Fibroblast of lung (primary cell): ENCODE measurements around the gene ISG20. TPM values are rescaled to one million over a fixed set of nuclear protein-coding genes. Genes with fewer than 3 reads are reported as not detected.

ENCODE experiments used
- DNase-seq, 2 donors: peaks; one replicate each; pipeline versions ENCODE4 v3.0.0 to v3.0.0-alpha.2; 2010; ENCODE audit warnings: low read depth in 2 of 2
- H2AFZ ChIP-seq: 2 replicates; pipeline ENCODE4 v1.5.1; 2012; ENCODE audit warnings: low read length, control low read depth, inconsistent platforms
- H3K27ac ChIP-seq: 2 replicates; pipeline ENCODE4 v1.5.1; 2011; ENCODE audit warnings: low read length, control low read depth; ENCODE audit not compliant: insufficient read depth
- H3K27me3 ChIP-seq: 2 replicates; pipeline ENCODE4 v1.5.1; 2011; ENCODE audit warnings: mild to moderate bottlenecking, low read length; ENCODE audit not compliant: control insufficient read depth, insufficient read depth
- H3K36me3 ChIP-seq: 2 replicates; pipeline ENCODE4 v1.5.1; 2011; ENCODE audit warnings: low read length; ENCODE audit not compliant: control insufficient read depth, insufficient read depth
- H3K4me1 ChIP-seq: 2 replicates; pipeline ENCODE4 v1.5.1; 2011; ENCODE audit warnings: low read length; ENCODE audit not compliant: control insufficient read depth, insufficient read depth; ENCODE audit errors: extremely low read depth
- H3K4me2 ChIP-seq: 2 replicates; pipeline ENCODE4 v1.5.1; 2011; ENCODE audit warnings: low read length, control low read depth; ENCODE audit not compliant: insufficient read depth; ENCODE audit errors: extremely low read depth
- H3K4me3 ChIP-seq, 4 experiments: fragments of 200-600 bp in 1 of 4; sonication (generic) in 1 of 4; replicated peaks in 1 of 4; 2 replicates each; pipeline ENCODE4 v1.5.1; 2011 to 2016; ENCODE audit warnings: low read length in 4 of 4, low read depth in 3 of 4, mild to moderate bottlenecking in 3 of 4, control low read depth in 2 of 4, inconsistent platforms in 1 of 4, mixed read lengths in 1 of 4; ENCODE audit not compliant: insufficient read depth in 1 of 4; ENCODE audit errors: control extremely low read depth in 1 of 4
- H3K79me2 ChIP-seq: 2 replicates; pipeline ENCODE4 v1.5.1; 2012; ENCODE audit warnings: mild to moderate bottlenecking, low read length, inconsistent platforms; ENCODE audit not compliant: control insufficient read depth, insufficient read depth
- H3K9ac ChIP-seq: 2 replicates; pipeline ENCODE4 v1.5.1; 2011; ENCODE audit warnings: mild to moderate bottlenecking, low read length, control low read depth; ENCODE audit not compliant: insufficient read depth
- H3K9me3 ChIP-seq: 2 replicates; pipeline ENCODE4 v1.5.1; 2012; ENCODE audit warnings: low read depth, low read length; ENCODE audit not compliant: control insufficient read depth, insufficient read depth
- H4K20me1 ChIP-seq: 2 replicates; pipeline ENCODE4 v1.5.1; 2011; ENCODE audit warnings: low read length; ENCODE audit not compliant: control insufficient read depth, insufficient read depth; ENCODE audit errors: extremely low read depth
- EZH2 ChIP-seq: IDR thresholded peaks from 2 replicates; pipeline ENCODE4 v1.5.1; 2012; ENCODE audit warnings: low read length, control low read depth, mild to moderate bottlenecking; ENCODE audit errors: missing control alignments
- polyA plus RNA-seq, 2 donors: library from polyadenylated mRNA; depleted of rRNA in 1 of 2; stranded (reverse) in 1 of 2; unstranded in 1 of 2; fragments of >200 nt; gene quantifications; 2 replicates each; pipeline ENCODE4 v1.2.1, GENCODE V29; 2011 to 2012; ENCODE audit warnings: missing spikeins in 1 of 2
- total RNA-seq: library from RNA; depleted of rRNA; stranded (reverse); fragments of >200 nt; gene quantifications from 2 replicates; pipeline ENCODE4 v1.2.1, GENCODE V29; 2014
- TF ChIP-seq, protein P1 (sequence below), 2 donors: IDR thresholded peaks in 1 of 2; conservative IDR thresholded peaks in 1 of 2; 1 replicate in 1 of 2; 2 replicates in 1 of 2; pipeline ENCODE4 v1.5.1; 2011 to 2012; ENCODE audit warnings: low read length in 2 of 2, control low read depth in 1 of 2, inconsistent platforms in 1 of 2, low read depth in 1 of 2, mild to moderate bottlenecking in 1 of 2

The ISG20 gene
- total and polyA plus RNA-seq, 2 donors (not counting 1 experiment from before 2014, with no cell fraction given), result 2.2 to 3.0 TPM

GRCh38 chr15:88696254-88696653 lies 57.4 kb downstream of the ISG20 start:
- H3K4me2 ChIP-seq, result no peak overlapping the region
- H3K9ac ChIP-seq, result no peak overlapping the region
- H3K27ac ChIP-seq, result no peak overlapping the region
- no peak for TF ChIP-seq EZH2
- TF ChIP-seq, protein P1, sequence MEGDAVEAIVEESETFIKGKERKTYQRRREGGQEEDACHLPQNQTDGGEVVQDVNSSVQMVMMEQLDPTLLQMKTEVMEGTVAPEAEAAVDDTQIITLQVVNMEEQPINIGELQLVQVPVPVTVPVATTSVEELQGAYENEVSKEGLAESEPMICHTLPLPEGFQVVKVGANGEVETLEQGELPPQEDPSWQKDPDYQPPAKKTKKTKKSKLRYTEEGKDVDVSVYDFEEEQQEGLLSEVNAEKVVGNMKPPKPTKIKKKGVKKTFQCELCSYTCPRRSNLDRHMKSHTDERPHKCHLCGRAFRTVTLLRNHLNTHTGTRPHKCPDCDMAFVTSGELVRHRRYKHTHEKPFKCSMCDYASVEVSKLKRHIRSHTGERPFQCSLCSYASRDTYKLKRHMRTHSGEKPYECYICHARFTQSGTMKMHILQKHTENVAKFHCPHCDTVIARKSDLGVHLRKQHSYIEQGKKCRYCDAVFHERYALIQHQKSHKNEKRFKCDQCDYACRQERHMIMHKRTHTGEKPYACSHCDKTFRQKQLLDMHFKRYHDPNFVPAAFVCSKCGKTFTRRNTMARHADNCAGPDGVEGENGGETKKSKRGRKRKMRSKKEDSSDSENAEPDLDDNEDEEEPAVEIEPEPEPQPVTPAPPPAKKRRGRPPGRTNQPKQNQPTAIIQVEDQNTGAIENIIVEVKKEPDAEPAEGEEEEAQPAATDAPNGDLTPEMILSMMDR (conservative IDR thresholded peaks at IDR 0.05 in 1 of 2, IDR thresholded peaks at IDR 0.05 in 1 of 2; ENCODE audit: low read depth in 1 of 2, low read length in 2 of 2), result no peak
- H3K9me3 ChIP-seq, result no peaks in the 10 kb centered on the region
- H3K4me1 ChIP-seq, result no peaks in the 10 kb centered on the region
- peaks cover 12% of the 10 kb centered on the region for H3K27me3 ChIP-seq
- no peak overlapping the region for H3K4me3 ChIP-seq
- no peaks in the 10 kb centered on the region for H4K20me1 ChIP-seq
- no peak overlapping the region for H2AFZ ChIP-seq
- no peaks in the 10 kb centered on the region for H3K79me2 ChIP-seq
- no peaks in the 10 kb centered on the region for H3K36me3 ChIP-seq
- DNase-seq, result no peak

- Histone ChIP-seq H3K9ac (no peak overlapping the region), H3K36me3 (no peaks in the 10 kb centered on the region), H3K4me1 (no peaks in the 10 kb centered on the region), H2AFZ (no peak overlapping the region), H3K4me3 (no peak overlapping the region), H3K4me2 (no peak overlapping the region), H3K79me2 (no peaks in the 10 kb centered on the region), H3K9me3 (no peaks in the 10 kb centered on the region), H3K27me3 (peaks cover 12% of the 10 kb centered on the region), H3K27ac (no peak overlapping the region), H4K20me1 (no peaks in the 10 kb centered on the region)
- DNase-seq, result no peak
- TF ChIP-seq EZH2, result no peak
- TF ChIP-seq, protein P1 (conservative IDR thresholded peaks at IDR 0.05 in 1 of 2, IDR thresholded peaks at IDR 0.05 in 1 of 2; ENCODE audit: low read depth in 1 of 2, low read length in 2 of 2), result no peak
These were observed 58.5 kb downstream of the ISG20 start for GRCh38 chr15:88697276-88697675.

- H3K79me2 ChIP-seq, result no peaks in the 10 kb centered on the region
- no peak overlapping the region for H3K27ac ChIP-seq
- no peak overlapping the region for H3K4me3 ChIP-seq
- TF ChIP-seq, protein P1 (conservative IDR thresholded peaks at IDR 0.05 in 1 of 2, IDR thresholded peaks at IDR 0.05 in 1 of 2; ENCODE audit: low read depth in 1 of 2, low read length in 2 of 2), result no peak
- H3K9ac ChIP-seq, result no peak overlapping the region
- H3K27me3 ChIP-seq, result peaks cover 12% of the 10 kb centered on the region
- H3K4me1 ChIP-seq, result peaks cover 2% of the 10 kb centered on the region
- no peaks in the 10 kb centered on the region for H3K9me3 ChIP-seq
- H3K36me3 ChIP-seq, result no peaks in the 10 kb centered on the region
- no peaks in the 10 kb centered on the region for H4K20me1 ChIP-seq
- DNase-seq, result no peak
- H2AFZ ChIP-seq, result no peak overlapping the region
- no peak overlapping the region for H3K4me2 ChIP-seq
These were observed 61.0 kb downstream of the ISG20 start for GRCh38 chr15:88699861-88700260.
